ENCODE measurements around the gene PTER. TPM values are rescaled to one million over a fixed set of nuclear protein-coding genes. Genes with fewer than 3 reads are reported as not detected.
A peak's percentile ranks its signal among the peaks of the same experiment; 100 is the strongest.

The PTER gene
- total RNA-seq, 4 donors from 2014 or later: 4.1 to 13.5 (median 11.0) TPM

DNA sequence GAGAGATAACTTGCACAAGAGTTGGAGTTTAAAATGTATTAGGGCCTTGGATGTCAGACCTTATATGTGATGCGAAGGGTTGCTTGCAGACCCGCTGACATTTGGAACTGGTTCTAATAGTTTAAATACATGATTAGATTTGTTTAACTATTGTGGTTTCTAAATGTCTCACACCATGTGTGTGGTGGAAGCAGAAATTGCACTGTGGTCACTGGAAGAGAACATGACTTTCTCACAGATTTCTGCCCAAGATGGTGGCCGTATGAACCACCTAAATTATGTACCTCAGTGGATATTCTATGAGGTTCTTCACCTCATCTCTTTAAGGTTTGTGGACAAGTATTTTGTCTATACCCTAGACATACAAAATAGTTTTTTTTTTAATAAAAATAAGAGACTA lies 93.0 kb downstream of the PTER start:
- no peaks in the 10 kb centered on the region for H3K36me3 ChIP-seq
- TF ChIP-seq, protein P1, sequence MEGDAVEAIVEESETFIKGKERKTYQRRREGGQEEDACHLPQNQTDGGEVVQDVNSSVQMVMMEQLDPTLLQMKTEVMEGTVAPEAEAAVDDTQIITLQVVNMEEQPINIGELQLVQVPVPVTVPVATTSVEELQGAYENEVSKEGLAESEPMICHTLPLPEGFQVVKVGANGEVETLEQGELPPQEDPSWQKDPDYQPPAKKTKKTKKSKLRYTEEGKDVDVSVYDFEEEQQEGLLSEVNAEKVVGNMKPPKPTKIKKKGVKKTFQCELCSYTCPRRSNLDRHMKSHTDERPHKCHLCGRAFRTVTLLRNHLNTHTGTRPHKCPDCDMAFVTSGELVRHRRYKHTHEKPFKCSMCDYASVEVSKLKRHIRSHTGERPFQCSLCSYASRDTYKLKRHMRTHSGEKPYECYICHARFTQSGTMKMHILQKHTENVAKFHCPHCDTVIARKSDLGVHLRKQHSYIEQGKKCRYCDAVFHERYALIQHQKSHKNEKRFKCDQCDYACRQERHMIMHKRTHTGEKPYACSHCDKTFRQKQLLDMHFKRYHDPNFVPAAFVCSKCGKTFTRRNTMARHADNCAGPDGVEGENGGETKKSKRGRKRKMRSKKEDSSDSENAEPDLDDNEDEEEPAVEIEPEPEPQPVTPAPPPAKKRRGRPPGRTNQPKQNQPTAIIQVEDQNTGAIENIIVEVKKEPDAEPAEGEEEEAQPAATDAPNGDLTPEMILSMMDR (IDR thresholded peaks at IDR 0.05): no peak
- TF ChIP-seq POLR2A (IDR thresholded peaks at IDR 0.05): no peak
- no peak overlapping the region for H3K4me3 ChIP-seq
- intact Hi-C loops (cut with DNase I; ENCODE audit: low total_unique reads): no loop called here
- no peaks in the 10 kb centered on the region for H3K9me3 ChIP-seq
- no peak overlapping the region for H3K27ac ChIP-seq
- H3K27me3 ChIP-seq: no peaks in the 10 kb centered on the region
- no peak for DNase-seq
- no peaks in the 10 kb centered on the region for H3K4me1 ChIP-seq

DNA sequence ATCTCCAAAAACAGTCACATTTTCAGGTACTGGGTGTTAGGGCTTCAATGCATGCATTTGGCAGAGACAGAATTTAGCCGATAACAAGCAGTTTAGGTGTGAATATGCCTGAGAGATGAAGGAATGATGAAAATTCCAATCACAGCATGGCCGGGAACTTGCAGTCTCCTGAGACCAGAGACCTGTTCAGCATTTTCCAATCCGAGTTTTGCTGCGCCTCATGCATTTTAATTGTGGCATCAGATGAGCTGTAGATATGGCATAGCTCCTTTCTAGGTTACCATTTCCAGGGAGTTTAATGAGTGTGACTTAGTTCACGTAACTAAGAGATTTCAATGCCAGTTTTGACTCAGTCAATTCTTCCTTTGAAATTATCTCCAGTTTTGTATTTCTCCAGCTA lies 99.3 kb downstream of the PTER start:
- no peak overlapping the region for H3K4me3 ChIP-seq
- TF ChIP-seq POLR2A (IDR thresholded peaks at IDR 0.05): no peak
- TF ChIP-seq, protein P1 (IDR thresholded peaks at IDR 0.05): no peak
- H3K4me1 ChIP-seq: no peaks in the 10 kb centered on the region
- intact Hi-C loops (cut with DNase I; ENCODE audit: low total_unique reads): no loop called here
- no peaks in the 10 kb centered on the region for H3K27me3 ChIP-seq
- no peak for DNase-seq
- H3K36me3 ChIP-seq: no peaks in the 10 kb centered on the region
- H3K27ac ChIP-seq: no peak overlapping the region
- no peaks in the 10 kb centered on the region for H3K9me3 ChIP-seq

DNA sequence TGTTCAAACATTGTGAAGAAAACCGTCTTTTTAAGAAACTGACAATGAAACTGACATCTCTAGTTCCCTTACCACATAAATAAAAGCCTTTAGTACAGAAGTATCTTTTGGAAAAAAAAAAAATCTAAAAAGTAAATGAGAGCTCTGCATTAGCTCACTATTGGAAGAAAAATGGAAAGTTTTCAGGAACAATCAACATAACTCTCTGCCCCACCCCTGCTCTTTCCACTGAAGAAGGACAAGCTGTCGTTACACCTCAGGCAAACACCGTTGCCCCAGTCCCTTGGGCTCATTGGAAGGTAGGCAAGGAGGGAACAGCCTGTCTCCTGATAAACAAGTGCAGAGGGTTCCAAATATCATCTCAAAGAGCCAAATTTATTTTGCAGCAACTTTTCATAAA lies 107.3 kb downstream of the PTER start:
- Histone ChIP-seq H3K4me1 (no peaks in the 10 kb centered on the region), H3K4me3 (no peak overlapping the region), H3K27me3 (no peaks in the 10 kb centered on the region), H3K27ac (no peak overlapping the region), H3K36me3 (no peaks in the 10 kb centered on the region), H3K9me3 (no peaks in the 10 kb centered on the region)
- DNase-seq: no peak
- TF ChIP-seq POLR2A (IDR thresholded peaks at IDR 0.05): no peak
- TF ChIP-seq, protein P1 (IDR thresholded peaks at IDR 0.05): no peak
- intact Hi-C loops (cut with DNase I; ENCODE audit: low total_unique reads): no loop called here

DNA sequence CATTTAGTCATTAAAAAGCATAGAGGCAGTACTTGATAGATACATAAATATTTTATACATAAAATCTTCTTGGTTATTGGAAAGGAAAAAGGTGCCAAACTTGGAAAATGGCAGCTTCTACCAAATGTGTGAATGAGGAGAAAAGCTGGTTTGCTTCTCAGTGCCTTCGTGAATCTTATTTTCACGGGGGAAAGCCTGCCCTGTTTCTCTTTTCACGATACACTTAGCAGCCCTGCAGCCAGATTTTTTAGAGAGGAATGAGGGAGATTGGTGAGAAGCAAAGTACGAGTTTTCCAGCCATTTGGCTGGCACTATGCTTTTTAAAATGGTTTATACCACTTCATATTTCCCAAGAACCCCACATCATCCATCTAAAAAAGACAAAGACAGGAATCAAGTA lies 107.8 kb downstream of the PTER start:
- H3K27me3 ChIP-seq: no peaks in the 10 kb centered on the region
- no peak for DNase-seq
- no peaks in the 10 kb centered on the region for H3K36me3 ChIP-seq
- H3K4me3 ChIP-seq: no peak overlapping the region
- no peak overlapping the region for H3K27ac ChIP-seq
- H3K9me3 ChIP-seq: no peaks in the 10 kb centered on the region
- TF ChIP-seq POLR2A (IDR thresholded peaks at IDR 0.05): no peak
- TF ChIP-seq, protein P1 (IDR thresholded peaks at IDR 0.05): no peak
- no peaks in the 10 kb centered on the region for H3K4me1 ChIP-seq
- intact Hi-C loops (cut with DNase I; ENCODE audit: low total_unique reads): no loop called here

DNA sequence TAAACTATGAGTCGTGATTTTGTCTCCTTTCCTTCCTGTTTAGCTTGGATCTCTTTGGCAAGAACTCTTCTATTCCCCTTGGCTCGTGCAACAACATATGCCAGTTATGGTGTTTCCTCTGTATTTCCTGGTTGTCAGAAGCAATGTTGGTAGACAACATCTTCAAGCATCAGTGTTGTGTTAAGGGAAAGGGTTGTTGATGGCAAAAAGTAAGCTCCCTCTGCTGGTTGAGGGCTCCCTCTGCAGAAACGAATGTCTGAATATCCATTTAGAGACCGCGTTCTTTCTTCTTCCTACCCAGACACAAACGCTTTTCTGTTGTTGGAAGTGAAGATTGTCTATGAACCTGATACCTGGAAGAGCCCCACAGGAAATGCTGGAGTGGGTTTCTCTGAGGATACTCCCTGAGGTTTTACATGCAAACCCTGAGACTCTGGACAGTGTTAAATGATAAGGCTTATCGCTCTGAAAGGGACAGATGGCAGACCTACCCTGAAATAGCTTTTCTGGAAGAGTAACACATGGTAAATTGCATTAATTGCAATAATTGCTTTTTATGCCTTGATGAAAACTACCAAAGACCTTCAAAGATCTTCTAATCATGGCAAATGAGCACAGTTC lies 108.4 kb downstream of the PTER start:
- no peak for DNase-seq
- intact Hi-C loops (cut with DNase I; ENCODE audit: low total_unique reads): no loop called here
- no peak overlapping the region for H3K27ac ChIP-seq
- H3K27me3 ChIP-seq: no peaks in the 10 kb centered on the region
- H3K4me1 ChIP-seq: no peaks in the 10 kb centered on the region
- no peak for TF ChIP-seq POLR2A (IDR thresholded peaks at IDR 0.05)
- TF ChIP-seq, protein P1 (IDR thresholded peaks at IDR 0.05): peak in 2 of 4 experiments; percentile 11 to 18
- H3K4me3 ChIP-seq: no peak overlapping the region
- H3K9me3 ChIP-seq: no peaks in the 10 kb centered on the region
- H3K36me3 ChIP-seq: no peaks in the 10 kb centered on the region

All from uterus (tissue), 4 donors.